GM18505 (cell line): ENCODE data around the gene RRP8.

Experiments
- ATAC-seq: cut with Tn5 transposase; IDR thresholded peaks from one replicate; pipeline ENCODE4 v1.9.1; 2021; ENCODE audit not compliant: unreplicated experiment
- POLR2A ChIP-seq: IDR thresholded peaks from 4 replicates; pipeline ENCODE4 v1.6.1; 2011; ENCODE audit warnings: borderline replicate concordance; ENCODE audit not compliant: insufficient read depth, insufficient read length; ENCODE audit errors: extremely low read depth

RRP8 gene

DNA sequence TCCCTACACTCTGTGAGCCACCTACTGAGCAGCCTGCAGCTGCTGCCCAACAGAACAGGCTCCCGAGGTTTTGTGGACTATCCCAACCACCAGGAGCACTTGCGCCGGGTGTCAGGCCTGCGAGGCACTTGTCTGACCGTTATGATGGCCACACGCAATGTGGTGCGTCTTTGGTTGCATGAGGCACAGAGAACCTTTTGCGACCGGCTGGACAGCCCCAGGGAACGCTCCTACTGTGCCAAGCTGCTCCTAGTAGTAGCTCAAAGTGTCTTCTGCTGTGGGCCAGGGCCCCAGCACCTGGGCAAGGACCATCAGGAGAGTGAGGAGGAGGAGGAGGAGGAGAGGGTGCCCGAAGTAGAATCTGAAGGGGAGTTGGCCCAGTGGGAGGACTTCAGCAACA is 46.4 kb downstream of the RRP8 start:
- no peak for ATAC-seq
- TF ChIP-seq POLR2A = no peak

- no peak for TF ChIP-seq POLR2A
- ATAC-seq = no peak
Measured at GRCh38 chr11:6556139-6556949, 47.1 kb downstream of the RRP8 start.

- no peak for TF ChIP-seq POLR2A
- ATAC-seq = no peak
Measured at GRCh38 chr11:6554828-6555706, 48.3 kb downstream of the RRP8 start.

DNA sequence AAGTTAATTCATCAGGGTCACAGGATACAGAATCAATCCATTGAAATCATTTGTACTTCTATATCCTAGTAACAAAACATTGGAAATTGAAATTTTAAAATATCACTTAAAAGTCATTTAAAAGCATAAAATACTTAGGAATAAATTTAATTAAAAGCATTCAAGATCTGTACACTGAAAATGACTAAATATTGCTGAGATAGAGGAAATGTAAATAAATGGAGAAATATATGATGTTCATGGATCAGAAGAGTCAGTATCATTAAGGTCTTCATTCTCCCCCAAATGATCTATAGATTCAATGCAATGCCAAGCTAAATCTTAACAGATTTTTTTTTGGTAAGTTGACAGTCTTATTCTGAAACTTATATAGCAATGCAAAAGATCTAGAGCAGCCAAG is 49.8 kb downstream of the RRP8 start:
- no peak for TF ChIP-seq POLR2A
- ATAC-seq = no peak

DNA sequence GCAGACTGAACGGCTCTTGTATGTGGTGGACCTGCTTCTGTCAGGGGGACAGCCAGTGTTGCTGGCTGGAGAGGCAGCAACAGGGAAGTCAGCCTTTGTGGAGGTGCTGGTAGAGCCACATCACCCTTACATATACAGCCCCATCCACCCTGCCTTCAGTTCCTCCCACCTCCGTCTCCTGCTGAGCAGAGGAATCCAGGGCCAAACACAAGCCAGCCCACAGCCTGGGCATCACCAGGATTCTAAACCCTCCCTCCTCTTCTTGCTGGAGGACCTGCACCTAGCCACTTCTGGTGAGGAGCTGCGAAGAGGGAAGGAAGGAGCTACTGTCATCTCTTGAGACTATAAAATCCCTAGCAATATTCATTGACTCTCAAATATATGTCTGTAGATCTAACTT is 54.8 kb downstream of the RRP8 start:
- TF ChIP-seq POLR2A = no peak
- no peak for ATAC-seq

GRCh38 chr11:6548121-6548520 is 55.3 kb downstream of the RRP8 start:
- ATAC-seq = no peak
- TF ChIP-seq POLR2A = no peak

GRCh38 chr11:6547177-6547576 is 56.2 kb downstream of the RRP8 start:
- ATAC-seq = no peak
- no peak for TF ChIP-seq POLR2A

DNA sequence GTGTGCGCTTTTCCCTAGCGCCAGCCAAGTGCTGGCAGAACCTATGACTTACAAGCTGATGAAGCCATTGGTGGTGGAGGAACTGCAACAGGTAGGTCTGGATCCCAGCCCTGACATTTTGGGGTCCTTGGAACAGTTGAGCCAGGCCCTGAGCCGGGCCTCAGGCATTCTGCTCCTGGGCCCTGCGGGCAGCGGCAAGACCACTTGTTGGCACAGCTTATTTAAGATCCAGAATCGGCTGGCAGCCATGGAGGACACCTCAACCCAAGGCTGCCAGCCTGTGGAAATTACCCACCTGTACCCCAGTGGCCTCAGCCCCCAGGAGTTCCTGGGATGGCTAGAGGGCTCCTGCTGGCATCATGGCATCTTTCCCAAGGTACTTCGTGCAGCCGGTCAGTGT is 56.7 kb downstream of the RRP8 start:
- no peak for ATAC-seq
- TF ChIP-seq POLR2A = no peak

DNA sequence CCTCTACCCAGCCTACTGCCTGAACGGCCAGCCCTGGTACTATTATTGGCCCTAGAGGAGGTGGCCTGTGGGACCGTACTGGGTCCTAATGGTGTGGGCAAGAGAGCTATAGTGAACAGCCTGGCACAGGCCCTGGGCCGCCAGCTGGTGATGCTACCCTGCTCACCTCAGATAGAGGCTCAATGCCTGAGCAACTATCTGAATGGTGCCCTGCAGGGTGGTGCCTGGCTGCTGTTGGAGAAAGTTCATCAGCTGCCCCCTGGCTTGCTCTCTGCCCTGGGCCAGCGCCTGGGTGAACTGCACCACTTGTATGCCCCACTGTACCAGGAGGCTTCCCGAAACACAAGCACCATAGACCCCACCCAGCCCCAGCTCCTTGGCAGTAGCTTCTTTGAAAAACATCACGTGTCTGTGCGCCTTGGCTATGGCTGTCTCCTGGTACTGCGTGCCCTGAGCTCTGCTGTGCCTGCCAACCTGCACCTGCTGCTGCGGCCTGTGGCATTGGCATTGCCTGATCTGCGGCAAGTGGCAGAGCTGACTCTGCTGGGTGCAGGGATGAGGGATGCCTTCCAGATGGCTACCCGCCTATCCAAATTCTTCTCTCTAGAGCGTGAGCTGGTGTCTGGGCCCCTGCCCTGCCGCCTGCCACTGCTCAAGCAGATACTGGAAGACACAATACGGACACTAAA is 57.4 kb downstream of the RRP8 start:
- no peak for TF ChIP-seq POLR2A
- no peak for ATAC-seq
